H9 (cell line): Measurements from ENCODE around the gene TNFAIP8L1. TPM values are rescaled to one million over a fixed set of nuclear protein-coding genes. Genes with fewer than 3 reads are reported as not detected.

Source experiments
- DNase-seq: peaks from one replicate; pipeline ENCODE4 v3.0.0-alpha.2; 2017
- H2AFZ ChIP-seq: one replicate; pipeline ENCODE4 v1.6.1; 2013; ENCODE audit warnings: mild to moderate bottlenecking, low read length, control low read depth, moderate library complexity
- H2AK5ac ChIP-seq: 2 replicates; pipeline ENCODE4 v1.6.1; 2013; ENCODE audit warnings: low read length, control low read depth, mixed read lengths; ENCODE audit not compliant: insufficient read length
- H2BK120ac ChIP-seq: one replicate; pipeline ENCODE4 v1.6.1; 2013; ENCODE audit warnings: low read depth, mild to moderate bottlenecking, low read length, control low read depth, inconsistent platforms; ENCODE audit not compliant: poor library complexity, severe bottlenecking
- H2BK12ac ChIP-seq: 2 replicates; pipeline ENCODE4 v1.6.1; 2013; ENCODE audit warnings: low read length, control low read depth, mixed read lengths, low read depth; ENCODE audit not compliant: insufficient read length
- H2BK15ac ChIP-seq: 2 replicates; pipeline ENCODE4 v1.6.1; 2013; ENCODE audit warnings: low read depth, low read length, control low read depth
- H2BK20ac ChIP-seq: one replicate; pipeline ENCODE4 v1.6.1; 2013; ENCODE audit warnings: low read depth, mild to moderate bottlenecking, low read length, control low read depth, inconsistent platforms; ENCODE audit not compliant: poor library complexity, severe bottlenecking
- H2BK5ac ChIP-seq: 2 replicates; pipeline ENCODE4 v1.6.1; 2013; ENCODE audit warnings: low read length, control low read depth, mixed read lengths; ENCODE audit not compliant: insufficient read length
- H3K14ac ChIP-seq: 2 replicates; pipeline ENCODE4 v1.6.1; 2013; ENCODE audit warnings: low read length, control low read depth; ENCODE audit not compliant: insufficient read depth
- H3K18ac ChIP-seq: 2 replicates; pipeline ENCODE4 v1.6.1; 2013; ENCODE audit warnings: low read depth, mild to moderate bottlenecking, mixed read lengths, low read length, control low read depth; ENCODE audit not compliant: insufficient read length
- H3K23ac ChIP-seq: 2 replicates; pipeline ENCODE4 v1.6.1; 2013; ENCODE audit warnings: low read length, control low read depth, mixed read lengths, low read depth; ENCODE audit not compliant: insufficient read length
- H3K23me2 ChIP-seq: 2 replicates; pipeline ENCODE4 v1.6.1; 2013; ENCODE audit warnings: low read depth, mild to moderate bottlenecking, mixed read lengths, low read length, control low read depth; ENCODE audit not compliant: insufficient read length, poor library complexity, severe bottlenecking
- H3K27ac ChIP-seq: 2 replicates; pipeline ENCODE4 v1.5.1; 2013; ENCODE audit warnings: low read length, control low read depth, mixed read lengths, low read depth; ENCODE audit not compliant: insufficient read length
- H3K27me3 ChIP-seq: 2 replicates; pipeline ENCODE4 v1.6.1; 2013; ENCODE audit warnings: low read length, control low read depth, inconsistent platforms; ENCODE audit not compliant: insufficient read depth
- H3K4ac ChIP-seq: 2 replicates; pipeline ENCODE4 v1.6.1; 2013; ENCODE audit warnings: low read depth, mild to moderate bottlenecking, control low read depth, inconsistent platforms, low read length, moderate library complexity
- H3K4me1 ChIP-seq: 2 replicates; pipeline ENCODE4 v1.6.1; 2013; ENCODE audit warnings: low read length, control low read depth, inconsistent platforms; ENCODE audit not compliant: insufficient read depth
- H3K4me2 ChIP-seq: 2 replicates; pipeline ENCODE4 v1.6.1; 2013; ENCODE audit warnings: low read length, control low read depth, mixed read lengths; ENCODE audit not compliant: insufficient read length, insufficient read depth
- H3K56ac ChIP-seq: 2 replicates; pipeline ENCODE4 v1.6.1; 2013; ENCODE audit warnings: low read depth, mild to moderate bottlenecking, mixed read lengths, low read length, control low read depth; ENCODE audit not compliant: insufficient read length
- H3K79me1 ChIP-seq: 2 replicates; pipeline ENCODE4 v1.6.1; 2013; ENCODE audit warnings: low read depth, mild to moderate bottlenecking, moderate library complexity, low read length, control low read depth, inconsistent platforms; ENCODE audit not compliant: insufficient read depth, poor library complexity, severe bottlenecking
- H3K79me2 ChIP-seq: 2 replicates; pipeline ENCODE4 v1.6.1; 2013; ENCODE audit warnings: low read length, control low read depth, inconsistent platforms; ENCODE audit not compliant: insufficient read depth
- H3K9ac ChIP-seq: 2 replicates; pipeline ENCODE4 v1.6.1; 2013; ENCODE audit warnings: low read length, control low read depth, mixed read lengths; ENCODE audit not compliant: insufficient read length; ENCODE audit errors: extremely low read depth
- H3K9me3 ChIP-seq: one replicate; pipeline ENCODE4 v1.6.1; 2013; ENCODE audit warnings: low read depth, low read length, inconsistent platforms; ENCODE audit not compliant: control insufficient read depth
- H3T11ph ChIP-seq: one replicate; pipeline ENCODE4 v1.6.1; 2013; ENCODE audit warnings: mild to moderate bottlenecking, low read length, control low read depth, inconsistent platforms
- H4K20me1 ChIP-seq: one replicate; pipeline ENCODE4 v1.6.1; 2013; ENCODE audit not compliant: control insufficient read depth, insufficient read length, insufficient read depth
- H4K5ac ChIP-seq: 2 replicates; pipeline ENCODE4 v1.6.1; 2013; ENCODE audit warnings: low read depth, mild to moderate bottlenecking, mixed read lengths, low read length, control low read depth; ENCODE audit not compliant: insufficient read length
- H4K8ac ChIP-seq: replicated peaks from 2 replicates; pipeline ENCODE4 v1.6.1; 2013; ENCODE audit warnings: low read length, control low read depth, mixed read lengths, low read depth; ENCODE audit not compliant: insufficient read length
- H4K91ac ChIP-seq: 2 replicates; pipeline ENCODE4 v1.6.1; 2013; ENCODE audit warnings: low read depth, mild to moderate bottlenecking, moderate library complexity, mixed read lengths, low read length, control low read depth; ENCODE audit not compliant: insufficient read length
- H3K27ac Mint-ChIP-seq, 3 experiments: 2 replicates in 2 of 3; 3 replicates in 1 of 3; pipeline ENCODE4 v1.8.0; 2020 to 2021; ENCODE audit warnings: mixed read lengths in 3 of 3, mild to moderate bottlenecking in 1 of 3, moderate library complexity in 1 of 3
- H3K27me3 Mint-ChIP-seq: 2 replicates; pipeline ENCODE4 v1.8.0; 2021; ENCODE audit warnings: low read depth, mild to moderate bottlenecking, moderate library complexity, mixed read lengths
- H3K36me3 Mint-ChIP-seq, 3 experiments: 2 replicates in 2 of 3; 3 replicates in 1 of 3; pipeline ENCODE4 v1.8.0; 2020 to 2021; ENCODE audit warnings: low read depth in 3 of 3, mixed read lengths in 3 of 3; ENCODE audit not compliant: insufficient read depth in 1 of 3
- H3K4me1 Mint-ChIP-seq, 2 experiments: 2 replicates each; pipeline ENCODE4 v1.8.0; 2020; ENCODE audit warnings: mixed read lengths in 2 of 2
- H3K4me3 Mint-ChIP-seq, 2 experiments: 2 replicates in 1 of 2; 3 replicates in 1 of 2; pipeline ENCODE4 v1.8.0; 2020 to 2021; ENCODE audit warnings: mild to moderate bottlenecking in 2 of 2, mixed read lengths in 2 of 2, moderate library complexity in 1 of 2
- H3K9me3 Mint-ChIP-seq, 2 experiments: 2 replicates in 1 of 2; 3 replicates in 1 of 2; pipeline ENCODE4 v1.8.0; 2020; ENCODE audit warnings: mild to moderate bottlenecking in 2 of 2, mixed read lengths in 2 of 2, moderate library complexity in 1 of 2
- CTCF ChIP-seq: fragments of 200-600 bp; sonication (generic); conservative IDR thresholded peaks from 3 replicates; pipeline ENCODE4 v1.8.0; 2021; ENCODE audit warnings: antibody characterized with exemption, mild to moderate bottlenecking
- WGBS: extraction: QIAGEN DNeasy Blood & Tissue Kit; methylation state at CpG from one replicate; pipeline ENCODE4 v1.1.7; 2013; ENCODE audit warnings: missing lambda C conversion rate, low lambda C conversion rate, mixed read lengths; ENCODE audit not compliant: insufficient read length; ENCODE audit errors: extremely low coverage; 5-methylcytosine and 5-hydroxymethylcytosine counted together
- total RNA-seq: library from RNA; stranded (reverse); gene quantifications from 2 replicates; pipeline ENCODE4 v1.2.1, GENCODE V29; 2021

The TNFAIP8L1 gene
- total RNA-seq, 1 experiment from 2014 or later: 4.2 TPM

GRCh38 chr19:4692251-4693077, 53.1 kb downstream of the TNFAIP8L1 start:
- H4K20me1 ChIP-seq: no peaks in the 10 kb centered on the region
- TF ChIP-seq CTCF: no peak
- H3K27me3 Mint-ChIP-seq: no peaks in the 10 kb centered on the region
- DNase-seq: no peak
- H3K27me3 ChIP-seq: no peaks in the 10 kb centered on the region
- H4K91ac ChIP-seq: no peak overlapping the region
- no peak overlapping the region for H3K27ac ChIP-seq
- H3K36me3 Mint-ChIP-seq: peaks cover 24 to 69% (median 57%) of the 10 kb centered on the region in 3 experiments
- no peak overlapping the region; the same call in 1 of the 2 replicates for H3K14ac ChIP-seq
- no peaks in the 10 kb centered on the region for H3K4me1 Mint-ChIP-seq
- H2BK20ac ChIP-seq: no peak overlapping the region
- no peak overlapping the region for H2AFZ ChIP-seq
- H2AK5ac ChIP-seq: no peak overlapping the region
- H2BK5ac ChIP-seq: no peak overlapping the region
- H4K8ac ChIP-seq: no peak overlapping the region
- H4K5ac ChIP-seq: no peak overlapping the region
- no peak overlapping the region for H2BK15ac ChIP-seq
- H3K18ac ChIP-seq: no peak overlapping the region
- H3K9me3 Mint-ChIP-seq: no peaks in the 10 kb centered on the region
- H3K9ac ChIP-seq: no peak overlapping the region
- no peak overlapping the region for H3K4ac ChIP-seq
- H3T11ph ChIP-seq: no peak overlapping the region
- no peaks in the 10 kb centered on the region for H3K79me2 ChIP-seq
- H2BK120ac ChIP-seq: no peak overlapping the region
- no peak overlapping the region for H2BK12ac ChIP-seq
- no peaks in the 10 kb centered on the region for H3K23me2 ChIP-seq
- no peak overlapping the region for H3K56ac ChIP-seq
- no peaks in the 10 kb centered on the region for H3K4me1 ChIP-seq
- no peaks in the 10 kb centered on the region for H3K9me3 ChIP-seq
- no peak overlapping the region for H3K4me3 Mint-ChIP-seq
- H3K4me2 ChIP-seq: no peak overlapping the region
- WGBS: no CpG with 5 or more reads among the region's 27 CpGs
- H3K27ac Mint-ChIP-seq: peak overlapping the region in 2 of 3 experiments; percentile 28 to 35; a peak in 2 of 7 replicates
- no peaks in the 10 kb centered on the region for H3K79me1 ChIP-seq
- H3K23ac ChIP-seq: no peak overlapping the region
